ENCODE results near the gene LYSMD2.

DNA sequence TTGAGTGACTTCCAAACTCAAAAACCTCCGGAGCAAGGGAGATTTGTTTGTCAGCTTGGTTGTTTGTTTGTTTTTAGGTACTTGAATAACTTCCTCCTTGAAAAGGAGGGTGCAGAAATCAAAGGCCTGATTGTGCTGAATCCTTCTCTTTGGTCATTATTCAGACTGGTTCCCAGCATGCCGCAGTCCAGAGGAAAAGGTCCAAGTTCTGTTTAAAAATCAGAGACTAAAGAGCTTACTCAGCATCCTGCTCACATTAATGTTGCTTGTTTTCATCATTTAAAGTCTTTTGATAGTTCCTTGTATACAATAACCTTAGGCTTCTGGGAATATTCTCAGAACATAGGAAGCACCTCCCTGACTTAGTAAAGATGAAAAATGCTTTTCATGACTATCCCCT lies 57.1 kb downstream of the LYSMD2 start:
- TF ChIP-seq GATA3 (IDR thresholded peaks at IDR 0.05; ENCODE audit: low read depth, low read length) (no peak), GATA2 (IDR thresholded peaks at IDR 0.05; ENCODE audit: low read depth, low read length) (no peak)

All from SH-SY5Y (cell line).